ENCODE measurements around the gene TCOF1. TPM values are rescaled to one million over a fixed set of nuclear protein-coding genes. Genes with fewer than 3 reads are reported as not detected.

TCOF1 gene
- total and polyA plus RNA-seq, 2 experiments from 2014 or later = 86.8 to 165 TPM

DNA sequence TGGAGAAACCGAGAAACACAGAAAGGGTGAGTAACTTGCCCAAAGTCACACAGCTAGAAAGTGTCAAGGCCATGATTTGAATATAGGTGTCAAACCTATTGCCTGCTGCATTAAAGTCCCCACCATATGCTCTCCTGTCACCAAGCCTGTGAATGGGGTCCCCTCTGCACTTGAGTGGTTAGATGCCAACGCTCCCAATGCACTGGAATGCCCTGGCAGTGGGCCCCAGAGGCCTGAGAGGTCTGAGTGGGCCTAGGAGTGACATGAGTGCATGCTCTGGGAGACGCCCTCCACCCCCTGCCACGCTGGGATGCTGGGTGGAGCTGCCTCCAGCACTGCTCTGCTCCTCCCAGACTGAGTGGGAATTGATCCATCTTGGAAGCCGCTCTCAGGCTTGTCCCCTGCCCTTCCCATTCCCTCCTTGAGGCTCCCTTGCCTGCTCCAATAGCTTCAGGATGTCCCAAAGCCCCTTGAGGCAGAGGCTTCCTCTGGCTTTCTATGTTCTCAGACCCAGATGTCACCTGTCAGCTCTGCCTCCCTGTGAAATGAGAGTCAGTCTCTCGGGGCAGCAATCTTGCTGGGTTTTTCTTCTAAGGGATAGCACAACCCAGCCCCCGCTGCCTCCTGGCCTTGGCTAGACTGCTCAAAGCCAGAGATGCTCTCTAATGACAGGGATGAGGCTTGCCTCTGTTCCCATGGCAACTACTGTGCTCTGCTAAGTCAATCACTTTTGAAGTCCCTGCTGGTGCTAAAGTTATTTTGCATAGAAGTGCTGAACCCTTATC, 48.2 kb upstream of the TCOF1 start:
- H3K36me3 Mint-ChIP-seq (ENCODE audit: low read depth) = no peaks in the 10 kb centered on the region
- Histone ChIP-seq H3K27ac (ENCODE audit: low read depth) (no peak overlapping the region), H3F3A (replicated peaks; ENCODE audit: low read depth) (no peaks in the 10 kb centered on the region), H3K79me2 (replicated peaks; ENCODE audit: insufficient read depth) (no peaks in the 10 kb centered on the region), H3K4me3 (no peak overlapping the region), H3K27me3 (ENCODE audit: insufficient read depth) (no peaks in the 10 kb centered on the region), H3K36me3 (ENCODE audit: insufficient read depth) (no peaks in the 10 kb centered on the region), H2AFZ (no peak overlapping the region), H3K9me2 (ENCODE audit: insufficient read depth) (no peaks in the 10 kb centered on the region), H4K20me1 (replicated peaks; ENCODE audit: insufficient read depth) (no peaks in the 10 kb centered on the region), H3K4me1 (ENCODE audit: insufficient read depth) (peaks cover 23% of the 10 kb centered on the region), H3K4me2 (no peak overlapping the region)
- H3K27ac Mint-ChIP-seq = no peak overlapping the region
- H3K4me1 Mint-ChIP-seq = peaks cover 27% of the 10 kb centered on the region
- H3K4me3 Mint-ChIP-seq = no peak overlapping the region
- DNase-seq (ENCODE audit: low spot score) (peak; percentile 38), ATAC-seq (peak; percentile 70)
- H3K9me3 Mint-ChIP-seq = no peaks in the 10 kb centered on the region
- peaks cover 3% of the 10 kb centered on the region for H3K27me3 Mint-ChIP-seq (ENCODE audit: insufficient read depth, low read depth, poor library complexity)
- TF ChIP-seq ZNF114 (CRISPR knock-in tag; IDR thresholded peaks at IDR 0.05) (no peak), ETS1 (IDR thresholded peaks at IDR 0.05) (no peak), EZH2phosphoT487 (IDR thresholded peaks at IDR 0.05; ENCODE audit: unreplicated experiment) (no peak), NANOG (IDR thresholded peaks at IDR 0.05; ENCODE audit: borderline replicate concordance) (no peak), EZH2 (IDR thresholded peaks at IDR 0.05; ENCODE audit: low read depth, unreplicated experiment) (no peak), STAT1 (IDR thresholded peaks at IDR 0.05; ENCODE audit: unreplicated experiment) (no peak), ZNF462 (CRISPR knock-in tag; IDR thresholded peaks at IDR 0.05) (no peak)

All from GM23338 (cell line).